ENCODE results near the gene TNKS1BP1. TPM values are rescaled to one million over a fixed set of nuclear protein-coding genes. Genes with fewer than 3 reads are reported as not detected.

TNKS1BP1 gene
- total and polyA plus RNA-seq, 2 experiments from 2014 or later, result 54.9 to 104 TPM

DNA sequence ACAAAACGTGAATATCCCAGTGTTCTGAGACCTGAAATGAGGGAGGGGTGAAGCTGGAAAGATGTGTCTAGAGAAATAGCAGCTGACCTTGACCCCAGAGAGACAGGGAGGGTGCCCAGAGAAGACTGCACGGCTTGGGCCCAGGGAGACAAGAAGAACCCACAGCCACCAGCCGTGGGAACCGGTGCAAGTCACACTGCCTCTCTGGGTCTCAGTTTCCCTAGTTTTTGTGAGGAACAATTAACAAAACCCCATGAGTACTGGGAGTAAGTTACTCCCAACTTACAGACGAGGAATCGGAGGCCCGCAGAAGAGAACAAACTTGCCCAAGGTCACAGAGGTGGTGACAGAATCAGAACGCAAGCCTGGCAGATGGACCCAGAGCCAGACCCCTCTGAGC is 19.2 kb downstream of the TNKS1BP1 start:
- Histone ChIP-seq H3K79me2 (peaks cover 66% of the 10 kb centered on the region), H3K27me3 (no peaks in the 10 kb centered on the region), H3K4me1 (ENCODE audit: insufficient read depth) (peaks cover 17% of the 10 kb centered on the region), H3K9me2 (replicated peaks; ENCODE audit: insufficient read depth) (no peaks in the 10 kb centered on the region), H2AFZ (no peak overlapping the region), H3K36me3 (replicated peaks; ENCODE audit: insufficient read depth, low read depth) (peaks cover 7% of the 10 kb centered on the region), H3K27ac (no peak overlapping the region), H3K4me3 (no peak overlapping the region), H4K20me1 (ENCODE audit: insufficient read depth, poor library complexity, severe bottlenecking) (peaks cover 23% of the 10 kb centered on the region), H3K4me2 (peak overlapping the region; percentile 54), H3K9me3 (ENCODE audit: low read depth) (no peaks in the 10 kb centered on the region)
- 83% methylated on average over 8 of the region's 8 CpGs for WGBS (ENCODE audit: low lambda C conversion rate, missing lambda C conversion rate)
- DNase-seq (ENCODE audit: low spot score), result no peak
- TF ChIP-seq EZH2 (IDR thresholded peaks at IDR 0.05; ENCODE audit: borderline replicate concordance) (no peak), EZH2phosphoT487 (IDR thresholded peaks at IDR 0.05; ENCODE audit: low read depth, severe bottlenecking, unreplicated experiment) (no peak)
- TF ChIP-seq, protein P1, sequence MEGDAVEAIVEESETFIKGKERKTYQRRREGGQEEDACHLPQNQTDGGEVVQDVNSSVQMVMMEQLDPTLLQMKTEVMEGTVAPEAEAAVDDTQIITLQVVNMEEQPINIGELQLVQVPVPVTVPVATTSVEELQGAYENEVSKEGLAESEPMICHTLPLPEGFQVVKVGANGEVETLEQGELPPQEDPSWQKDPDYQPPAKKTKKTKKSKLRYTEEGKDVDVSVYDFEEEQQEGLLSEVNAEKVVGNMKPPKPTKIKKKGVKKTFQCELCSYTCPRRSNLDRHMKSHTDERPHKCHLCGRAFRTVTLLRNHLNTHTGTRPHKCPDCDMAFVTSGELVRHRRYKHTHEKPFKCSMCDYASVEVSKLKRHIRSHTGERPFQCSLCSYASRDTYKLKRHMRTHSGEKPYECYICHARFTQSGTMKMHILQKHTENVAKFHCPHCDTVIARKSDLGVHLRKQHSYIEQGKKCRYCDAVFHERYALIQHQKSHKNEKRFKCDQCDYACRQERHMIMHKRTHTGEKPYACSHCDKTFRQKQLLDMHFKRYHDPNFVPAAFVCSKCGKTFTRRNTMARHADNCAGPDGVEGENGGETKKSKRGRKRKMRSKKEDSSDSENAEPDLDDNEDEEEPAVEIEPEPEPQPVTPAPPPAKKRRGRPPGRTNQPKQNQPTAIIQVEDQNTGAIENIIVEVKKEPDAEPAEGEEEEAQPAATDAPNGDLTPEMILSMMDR (IDR thresholded peaks at IDR 0.05; ENCODE audit: poor library complexity), result no peak

DNA sequence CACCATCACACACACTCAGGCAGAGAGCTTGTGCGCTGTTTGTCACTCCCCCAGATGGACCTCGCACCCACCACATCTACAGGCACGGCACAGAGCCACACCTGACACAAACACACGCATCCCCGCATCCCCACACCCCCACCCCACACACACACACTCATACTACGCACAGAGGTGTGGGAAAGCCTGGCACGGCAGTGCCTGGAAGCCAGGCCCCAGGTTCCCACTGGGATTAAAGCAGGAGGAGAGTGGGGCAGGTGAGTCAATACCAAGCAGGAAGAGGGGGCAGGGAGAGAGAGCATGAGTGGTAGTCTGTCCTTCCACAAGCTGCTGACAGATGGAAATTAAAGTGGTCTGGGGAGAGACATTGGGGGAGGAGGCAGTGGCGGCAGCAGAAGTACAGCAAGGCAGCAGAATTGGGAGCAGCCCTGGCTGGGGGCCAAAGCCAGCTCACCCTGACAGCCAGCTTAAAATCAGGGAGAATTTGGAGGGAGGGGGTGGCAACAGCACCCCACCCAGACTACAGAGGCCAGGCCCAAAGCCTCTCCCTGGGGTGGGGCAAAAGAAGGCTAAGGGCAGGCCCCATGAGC is 20.7 kb downstream of the TNKS1BP1 start:
- H3K27me3 ChIP-seq, result no peaks in the 10 kb centered on the region
- no peak overlapping the region for H3K4me3 ChIP-seq
- no peaks in the 10 kb centered on the region for H3K9me2 ChIP-seq (replicated peaks; ENCODE audit: insufficient read depth)
- peaks cover 51% of the 10 kb centered on the region for H3K79me2 ChIP-seq
- WGBS (ENCODE audit: low lambda C conversion rate, missing lambda C conversion rate), result 85% methylated on average over 8 of the region's 8 CpGs
- H2AFZ ChIP-seq, result no peak overlapping the region
- no peak for TF ChIP-seq EZH2phosphoT487 (IDR thresholded peaks at IDR 0.05; ENCODE audit: low read depth, severe bottlenecking, unreplicated experiment)
- TF ChIP-seq EZH2 (IDR thresholded peaks at IDR 0.05; ENCODE audit: borderline replicate concordance), result no peak
- TF ChIP-seq, protein P1 (IDR thresholded peaks at IDR 0.05; ENCODE audit: poor library complexity), result no peak
- H3K27ac ChIP-seq, result no peak overlapping the region
- H3K4me2 ChIP-seq, result peak overlapping the region; percentile 35
- peaks cover 12% of the 10 kb centered on the region for H3K4me1 ChIP-seq (ENCODE audit: insufficient read depth)
- DNase-seq (ENCODE audit: low spot score), result no peak
- no peaks in the 10 kb centered on the region for H3K9me3 ChIP-seq (ENCODE audit: low read depth)
- peaks cover 19% of the 10 kb centered on the region for H4K20me1 ChIP-seq (ENCODE audit: insufficient read depth, poor library complexity, severe bottlenecking)
- H3K36me3 ChIP-seq (replicated peaks; ENCODE audit: insufficient read depth, low read depth), result peaks cover 10% of the 10 kb centered on the region

DNA sequence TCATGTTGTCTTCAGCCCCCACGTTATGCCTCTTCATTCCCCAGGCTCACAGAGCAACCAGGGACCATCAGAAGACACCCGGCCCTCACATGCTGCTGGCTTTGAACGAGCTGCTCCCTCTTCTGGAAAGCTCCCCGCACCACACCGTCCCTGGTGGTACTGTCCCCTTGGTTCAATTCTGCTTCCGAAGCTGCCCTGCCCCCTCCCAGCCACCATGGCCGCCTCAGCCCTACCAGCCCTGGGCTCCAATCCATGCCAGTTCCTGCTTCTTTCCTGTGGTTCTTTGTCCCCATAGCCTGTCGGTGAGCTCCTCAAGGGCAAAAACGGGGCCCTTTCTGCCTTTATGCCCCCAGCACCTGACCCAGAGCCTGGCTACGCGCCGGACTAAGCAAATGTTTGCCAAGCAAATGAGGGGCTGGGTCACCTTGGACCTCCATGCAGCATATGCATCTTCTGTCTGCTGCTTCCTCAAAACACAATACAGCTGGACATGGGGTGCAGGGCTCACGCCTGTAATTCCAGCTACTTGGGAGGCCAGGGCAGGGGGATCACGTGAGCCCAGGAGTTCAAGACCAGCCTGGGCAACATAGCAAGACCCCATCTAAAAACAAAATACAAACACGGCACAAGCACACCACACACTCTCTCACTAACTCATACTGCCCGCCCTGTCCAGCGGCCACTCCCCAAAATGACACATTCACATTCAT is 21.3 kb downstream of the TNKS1BP1 start:
- Histone ChIP-seq H3K4me3 (no peak overlapping the region), H3K27ac (no peak overlapping the region), H3K79me2 (peaks cover 45% of the 10 kb centered on the region), H3K27me3 (no peaks in the 10 kb centered on the region), H4K20me1 (ENCODE audit: insufficient read depth, poor library complexity, severe bottlenecking) (peaks cover 19% of the 10 kb centered on the region), H3K4me2 (peak overlapping the region; percentile 35), H3K36me3 (replicated peaks; ENCODE audit: insufficient read depth, low read depth) (peaks cover 10% of the 10 kb centered on the region), H2AFZ (no peak overlapping the region), H3K9me3 (ENCODE audit: low read depth) (no peaks in the 10 kb centered on the region), H3K4me1 (ENCODE audit: insufficient read depth) (peaks cover 10% of the 10 kb centered on the region), H3K9me2 (replicated peaks; ENCODE audit: insufficient read depth) (no peaks in the 10 kb centered on the region)
- WGBS (ENCODE audit: low lambda C conversion rate, missing lambda C conversion rate), result 84% methylated on average over 17 of the region's 17 CpGs
- TF ChIP-seq EZH2 (IDR thresholded peaks at IDR 0.05; ENCODE audit: borderline replicate concordance) (no peak), EZH2phosphoT487 (IDR thresholded peaks at IDR 0.05; ENCODE audit: low read depth, severe bottlenecking, unreplicated experiment) (no peak)
- TF ChIP-seq, protein P1 (IDR thresholded peaks at IDR 0.05; ENCODE audit: poor library complexity), result no peak
- no peak for DNase-seq (ENCODE audit: low spot score)
